Spleen (tissue), 11 donors: Measurements from ENCODE around the gene SCYL1. TPM values are rescaled to one million over a fixed set of nuclear protein-coding genes. Genes with fewer than 3 reads are reported as not detected.
A peak's percentile ranks its signal among the peaks of the same experiment; 100 is the strongest.
"Not testable (repeated sequence)": the region's sequence is repeated elsewhere in the genome, so short reads cannot be mapped to it uniquely, and the experiment has no call there.

Experiments used
- DNase-seq: peaks from one replicate; pipeline ENCODE4 v3.0.0-alpha.2; 2020
- H3K27ac ChIP-seq, 8 donors: fragments of 200-600 bp; sonication (generic) in 7 of 8; 1 replicate in 4 of 8; 2 replicates in 4 of 8; pipeline versions ENCODE4 v1.5.0 to v1.8.0; 2016 to 2021; ENCODE audit warnings: inconsistent platforms in 4 of 8, mild to moderate bottlenecking in 4 of 8, moderate library complexity in 1 of 8
- H3K27me3 ChIP-seq, 7 donors: fragments of 200-600 bp; sonication (generic) in 6 of 7; replicated peaks in 1 of 7; 1 replicate in 4 of 7; 2 replicates in 3 of 7; pipeline versions ENCODE4 v1.5.0 to v1.8.0; 2016 to 2021; ENCODE audit warnings: inconsistent platforms in 3 of 7, mild to moderate bottlenecking in 1 of 7
- H3K36me3 ChIP-seq, 6 donors: fragments of 200-600 bp; sonication (generic) in 5 of 6; 1 replicate in 4 of 6; 2 replicates in 2 of 6; pipeline versions ENCODE4 v1.5.0 to v1.8.0; 2016 to 2021; ENCODE audit warnings: inconsistent platforms in 2 of 6
- H3K4me1 ChIP-seq, 6 donors: fragments of 200-600 bp; sonication (generic) in 5 of 6; 1 replicate in 3 of 6; 2 replicates in 3 of 6; pipeline versions ENCODE4 v1.5.0 to v1.8.0; 2016 to 2021; ENCODE audit warnings: inconsistent platforms in 3 of 6
- H3K4me3 ChIP-seq, 8 donors: fragments of 200-600 bp; sonication (generic) in 7 of 8; 1 replicate in 4 of 8; 2 replicates in 4 of 8; pipeline versions ENCODE4 v1.5.0 to v1.8.0; 2016 to 2021; ENCODE audit warnings: inconsistent platforms in 4 of 8, mild to moderate bottlenecking in 4 of 8, moderate library complexity in 2 of 8
- H3K9me3 ChIP-seq, 8 donors: fragments of 200-600 bp; sonication (generic) in 7 of 8; 1 replicate in 4 of 8; 2 replicates in 4 of 8; pipeline versions ENCODE4 v1.5.0 to v1.8.0; 2016 to 2021; ENCODE audit warnings: inconsistent platforms in 4 of 8
- POLR2A ChIP-seq, 3 donors: fragments of 450-650 bp; IDR thresholded peaks; one replicate each; pipeline ENCODE4 v1.5.1; 2017; ENCODE audit warnings: antibody characterized with exemption in 3 of 3, mild to moderate bottlenecking in 1 of 3
- POLR2AphosphoS5 ChIP-seq, 3 donors: sonication (generic); formaldehyde crosslinking; IDR thresholded peaks; one replicate each; pipeline ENCODE4 v1.5.1; 2017; ENCODE audit warnings: antibody characterized with exemption in 3 of 3
- WGBS, 5 donors: extraction: QIAGEN DNeasy Blood & Tissue Kit in 3 of 5; methylation state at CpG; one replicate each; pipeline versions ENCODE4 v1.1.5 to v1.1.7; 2013 to 2018; 5-methylcytosine and 5-hydroxymethylcytosine counted together
- intact Hi-C: fragments of 100-400 bp; cut with DNase I; formaldehyde crosslinking; loops from one replicate; pipeline ENCODE4 v1.15.0; 2023; ENCODE audit warnings: low total_unique reads
- polyA plus RNA-seq, 3 donors: library from polyadenylated mRNA; stranded (reverse); fragments of 200-250 nt; gene quantifications; one replicate each; pipeline ENCODE4 v1.2.1, GENCODE V29; 2013
- total RNA-seq, 7 donors: library from RNA; depleted of rRNA in 3 of 7; stranded (reverse); fragments of >200 nt in 3 of 7; fragmentation: NEBNext Ultra II Directional in 4 of 7; extraction: Animal tissue kit (Norgen Biotek cat#: 25700) in 4 of 7; gene quantifications; one replicate each; pipeline versions ENCODE4 v1.1.0 to v1.2.1, GENCODE V29; 2016 to 2021
- TF ChIP-seq, protein P1 (sequence below), 11 experiments: fragments of 200-600 bp in 7 of 11; fragments of 450-650 bp in 4 of 11; sonication (generic) in 4 of 11; IDR thresholded peaks in 8 of 11; conservative IDR thresholded peaks in 3 of 11; 1 replicate in 7 of 11; 2 replicates in 4 of 11; pipeline versions ENCODE4 v1.4.0 to v1.8.0; 2016 to 2021; ENCODE audit warnings: antibody characterized with exemption in 11 of 11, inconsistent platforms in 4 of 11, mild to moderate bottlenecking in 1 of 11
- donor health status: healthy with polysubstance abuse.
- donor health status: DM: no; HTN: no; CAD: no; lungs with moderate emphysema.
- donor health status: DM: no; HTN: no; CAD: no.
- donor health status: Bipolar disorder and iron deficiency.
- donor health status: healthy.
- donor health status: DM: no; HTN: no; CAD: no.
- donor health status: DM: yes; HTN: yes; CAD: no.

The SCYL1 gene
- total and polyA plus RNA-seq, 10 donors: 52.4 to 125 (median 74.8) TPM

DNA sequence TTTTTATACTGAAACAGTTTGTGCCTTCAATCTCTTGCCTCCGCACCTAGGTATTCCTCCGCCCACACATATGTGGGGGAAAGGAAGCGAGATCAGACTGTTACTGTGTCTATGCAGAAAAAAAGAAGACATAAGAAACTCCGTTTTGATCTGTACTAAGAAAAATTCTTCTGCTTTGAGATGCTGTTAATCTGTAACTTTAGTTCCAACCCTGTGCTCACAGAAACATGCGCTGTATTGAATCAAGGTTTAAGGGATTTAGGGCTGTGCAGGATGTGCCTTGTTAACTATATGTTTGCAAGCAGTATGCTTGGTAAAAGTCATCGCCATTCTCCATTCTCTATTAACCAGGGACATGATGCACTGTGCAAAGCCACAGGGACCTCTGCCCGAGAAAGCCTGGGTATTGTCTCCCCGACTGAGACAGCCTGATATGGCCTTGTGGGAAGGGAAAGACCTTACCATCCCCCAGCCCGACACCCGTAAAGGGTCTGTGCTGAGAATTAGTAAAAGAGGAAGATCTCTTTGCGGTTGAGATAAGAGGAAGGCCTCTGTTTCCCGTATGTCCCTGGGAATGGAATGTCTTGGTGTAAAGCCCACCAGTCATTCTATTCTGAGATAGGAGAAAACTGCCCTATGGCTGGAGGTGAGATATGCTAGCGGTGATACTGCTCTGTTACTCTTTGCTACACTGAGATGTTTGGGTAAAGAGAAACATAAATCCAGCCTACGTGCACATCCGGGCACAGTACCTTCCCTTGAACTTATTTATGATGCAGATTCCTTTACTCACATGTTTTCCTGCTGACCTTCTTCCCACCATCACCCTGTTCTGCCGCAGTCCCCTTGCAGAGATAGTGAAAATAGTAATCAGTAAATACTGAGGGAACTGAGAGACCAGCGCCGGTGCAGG is 1.9 kb upstream of the SCYL1 start:
- DNase-seq: peak; percentile 76
- Histone ChIP-seq H3K4me1 (peaks cover 22 to 57% (median 45%) of the 10 kb centered on the region in 6 donors), H3K4me3 (peak overlapping the region in 4 of 8 donors; percentile 9 to 97 (median 18)), H3K36me3 (peaks cover 0 to 21% (median 13%) of the 10 kb centered on the region in 6 donors), H3K27ac (peak overlapping the region; percentile 65 to 96 (median 85))
- H3K27me3 ChIP-seq, intact Hi-C loops, H3K9me3 ChIP-seq: not testable (repeated sequence)
- peak in 1 of 3 donors; percentile 38 for TF ChIP-seq POLR2AphosphoS5 (IDR thresholded peaks at IDR 0.05)
- 22 to 33% (median 27%) methylated on average over 18 of the region's 18 CpGs for WGBS, 5 donors

GRCh38 chr11:65523631-65523968 is 1.3 kb upstream of the SCYL1 start:
- DNase-seq: peak; percentile 73
- H3K4me1 ChIP-seq: peaks cover 22 to 63% (median 50%) of the 10 kb centered on the region in 6 donors
- 66 to 77% (median 69%) methylated on average over 7 of the region's 7 CpGs for WGBS, 5 donors
- peaks cover 0 to 27% (median 15%) of the 10 kb centered on the region in 6 donors for H3K36me3 ChIP-seq
- intact Hi-C loops, H3K9me3 ChIP-seq, H3K27me3 ChIP-seq: not testable (repeated sequence)
- peak overlapping the region in 3 of 8 donors; percentile 15 to 97 (median 20) for H3K4me3 ChIP-seq
- H3K27ac ChIP-seq: peak overlapping the region; percentile 65 to 96 (median 85)

DNA sequence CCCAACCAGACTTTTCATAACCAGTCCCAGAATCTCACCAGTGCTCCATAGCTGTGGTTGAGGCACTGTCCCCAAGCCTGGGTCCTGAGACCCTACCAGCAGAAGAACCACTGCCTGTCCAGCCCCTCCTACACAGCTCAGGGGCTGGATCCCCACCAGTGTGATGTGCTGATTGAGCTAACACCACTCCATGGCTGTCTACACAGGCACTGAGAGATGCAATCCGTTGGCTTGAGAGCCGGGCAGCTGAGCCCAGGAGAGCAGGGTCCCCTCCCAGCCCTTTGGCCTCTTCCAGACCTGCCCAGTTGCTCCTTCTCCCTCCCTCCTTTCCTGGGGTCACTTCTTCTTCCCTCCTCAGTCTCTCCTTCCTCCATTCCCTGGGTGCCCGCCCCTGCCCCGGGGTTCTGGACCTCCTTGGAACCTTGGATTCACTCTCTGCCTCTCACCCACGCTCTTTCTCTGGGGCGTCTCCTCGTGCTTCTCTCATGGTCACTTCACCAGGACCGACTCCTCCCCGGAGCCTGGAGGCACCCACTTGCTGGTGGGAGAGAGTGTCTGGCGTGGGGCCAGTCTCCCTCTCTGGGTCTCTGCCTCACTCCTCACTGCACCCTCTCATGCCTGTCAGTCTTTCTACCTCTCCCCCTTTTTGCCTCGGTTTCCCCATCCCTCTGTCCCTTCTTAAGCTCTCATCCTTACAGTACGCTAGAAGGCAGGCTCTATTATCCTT is 706 bp upstream of the SCYL1 start:
- WGBS, 5 donors: 56 to 70% (median 59%) methylated on average over 12 of the region's 12 CpGs
- no peaks in the 10 kb centered on the region for H3K27me3 ChIP-seq
- peaks cover 0 to 33% (median 17%) of the 10 kb centered on the region in 6 donors for H3K36me3 ChIP-seq
- no peaks in the 10 kb centered on the region for H3K9me3 ChIP-seq
- peak overlapping the region in 4 of 8 donors; percentile 82 to 99 (median 90) for H3K4me3 ChIP-seq
- peaks cover 23 to 69% (median 56%) of the 10 kb centered on the region in 6 donors for H3K4me1 ChIP-seq
- peak; percentile 88 for DNase-seq
- intact Hi-C loops: no loop called here
- H3K27ac ChIP-seq: peak overlapping the region; percentile 65 to 96 (median 85)
- TF ChIP-seq, protein P1, sequence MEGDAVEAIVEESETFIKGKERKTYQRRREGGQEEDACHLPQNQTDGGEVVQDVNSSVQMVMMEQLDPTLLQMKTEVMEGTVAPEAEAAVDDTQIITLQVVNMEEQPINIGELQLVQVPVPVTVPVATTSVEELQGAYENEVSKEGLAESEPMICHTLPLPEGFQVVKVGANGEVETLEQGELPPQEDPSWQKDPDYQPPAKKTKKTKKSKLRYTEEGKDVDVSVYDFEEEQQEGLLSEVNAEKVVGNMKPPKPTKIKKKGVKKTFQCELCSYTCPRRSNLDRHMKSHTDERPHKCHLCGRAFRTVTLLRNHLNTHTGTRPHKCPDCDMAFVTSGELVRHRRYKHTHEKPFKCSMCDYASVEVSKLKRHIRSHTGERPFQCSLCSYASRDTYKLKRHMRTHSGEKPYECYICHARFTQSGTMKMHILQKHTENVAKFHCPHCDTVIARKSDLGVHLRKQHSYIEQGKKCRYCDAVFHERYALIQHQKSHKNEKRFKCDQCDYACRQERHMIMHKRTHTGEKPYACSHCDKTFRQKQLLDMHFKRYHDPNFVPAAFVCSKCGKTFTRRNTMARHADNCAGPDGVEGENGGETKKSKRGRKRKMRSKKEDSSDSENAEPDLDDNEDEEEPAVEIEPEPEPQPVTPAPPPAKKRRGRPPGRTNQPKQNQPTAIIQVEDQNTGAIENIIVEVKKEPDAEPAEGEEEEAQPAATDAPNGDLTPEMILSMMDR (IDR thresholded peaks at IDR 0.05 in 8 of 11, conservative IDR thresholded peaks at IDR 0.05 in 3 of 11): no peak
- TF ChIP-seq POLR2A (IDR thresholded peaks at IDR 0.05) (no peak), POLR2AphosphoS5 (IDR thresholded peaks at IDR 0.05) (no peak)

GRCh38 chr11:65525546-65526480 is 930 bp downstream of the SCYL1 start:
- Histone ChIP-seq H3K36me3 (peaks cover 0 to 49% (median 25%) of the 10 kb centered on the region in 6 donors), H3K27me3 (no peaks in the 10 kb centered on the region), H3K4me1 (peaks cover 29 to 86% (median 70%) of the 10 kb centered on the region in 6 donors), H3K27ac (peak overlapping the region; percentile 90 to 96 (median 92)), H3K9me3 (no peaks in the 10 kb centered on the region), H3K4me3 (peak overlapping the region; percentile 68 to 99 (median 87))
- intact Hi-C loops: no loop called here
- 20 to 47% (median 46%) methylated on average over 19 to 31 of the region's 31 CpGs for WGBS, 5 donors
- DNase-seq: peak; percentile 81
- TF ChIP-seq, protein P1 (IDR thresholded peaks at IDR 0.05 in 8 of 11, conservative IDR thresholded peaks at IDR 0.05 in 3 of 11): no peak
- TF ChIP-seq POLR2AphosphoS5 (IDR thresholded peaks at IDR 0.05) (no peak), POLR2A (IDR thresholded peaks at IDR 0.05) (no peak)
